Measurements from ENCODE around the gene PRKCZ. TPM values are rescaled to one million over a fixed set of nuclear protein-coding genes. Genes with fewer than 3 reads are reported as not detected.
"Not testable (repeated sequence)": the region's sequence is repeated elsewhere in the genome, so short reads cannot be mapped to it uniquely, and the experiment has no call there.

The PRKCZ gene
- polyA plus RNA-seq, 1 donor = 68.6 TPM

DNA sequence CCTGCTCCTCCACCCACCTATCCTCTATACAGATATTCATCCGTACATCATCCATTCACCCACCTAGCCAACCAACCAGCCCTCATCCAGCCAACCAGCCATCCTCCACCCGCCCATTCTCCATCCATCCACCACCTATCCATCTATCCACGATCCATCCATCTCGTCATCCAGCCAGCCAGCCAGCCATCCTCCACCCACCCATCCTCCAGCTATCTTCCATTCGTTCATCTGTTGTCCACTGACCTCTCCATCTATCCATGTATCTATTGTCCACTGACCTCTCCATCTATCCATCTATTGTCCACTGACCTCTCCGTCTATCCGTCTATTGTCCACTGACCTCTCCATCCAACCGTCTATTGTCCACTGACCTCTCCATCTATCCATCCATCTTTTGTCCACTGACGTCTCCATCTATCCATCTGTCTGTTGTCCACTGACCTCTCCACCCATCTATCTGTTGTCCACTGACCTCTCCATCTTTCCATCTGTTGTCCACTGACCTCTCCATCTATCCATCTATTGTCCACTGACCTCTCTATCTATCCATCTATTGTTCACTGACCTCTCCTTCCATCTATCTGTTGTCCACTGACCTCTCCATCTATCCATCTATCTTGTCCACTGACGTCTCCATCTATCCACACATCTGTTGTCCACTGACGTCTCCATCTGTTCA is 96.8 kb downstream of the PRKCZ start:
- Histone ChIP-seq H3K4me1 (ENCODE audit: control insufficient read depth, insufficient read depth, low read length) (no peaks in the 10 kb centered on the region), H3K9me3 (ENCODE audit: control insufficient read depth, low read depth, low read length) (no peaks in the 10 kb centered on the region), H3K27ac (ENCODE audit: low read length) (no peak overlapping the region), H3K27me3 (ENCODE audit: control insufficient read depth, insufficient read depth, low read length) (no peaks in the 10 kb centered on the region), H3K36me3 (ENCODE audit: control insufficient read depth, insufficient read depth, low read length) (peaks cover 76% of the 10 kb centered on the region), H3K4me3 (ENCODE audit: low read length) (no peak overlapping the region)
- no peak for DNase-seq
- 100% methylated on average over 7 of the region's 11 CpGs for WGBS (ENCODE audit: insufficient coverage, low lambda C conversion rate)

DNA sequence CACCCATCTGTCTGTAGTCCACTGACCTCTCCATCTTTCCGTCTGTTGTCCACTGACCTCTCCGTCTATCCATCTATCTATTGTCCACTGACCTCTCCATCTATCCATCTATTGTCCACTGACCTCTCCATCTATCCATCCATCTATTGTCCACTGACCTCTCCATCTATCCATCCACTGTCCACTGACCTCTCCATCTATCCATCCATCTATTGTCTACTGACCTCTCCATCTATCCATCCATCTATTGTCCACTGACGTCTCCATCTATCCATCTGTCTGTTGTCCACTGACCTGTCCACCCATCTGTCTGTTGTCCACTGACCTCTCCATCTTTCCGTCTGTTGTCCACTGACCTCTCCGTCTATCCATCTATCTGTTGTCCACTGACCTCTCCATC is 97.7 kb downstream of the PRKCZ start:
- peaks cover 74% of the 10 kb centered on the region for H3K36me3 ChIP-seq (ENCODE audit: control insufficient read depth, insufficient read depth, low read length)
- 100% methylated on average over 1 of the region's 5 CpGs for WGBS (ENCODE audit: insufficient coverage, low lambda C conversion rate)
- DNase-seq; H3K4me3 ChIP-seq (ENCODE audit: low read length); H3K27me3 ChIP-seq (ENCODE audit: control insufficient read depth, insufficient read depth, low read length); H3K9me3 ChIP-seq (ENCODE audit: control insufficient read depth, low read depth, low read length); H3K27ac ChIP-seq (ENCODE audit: low read length); H3K4me1 ChIP-seq (ENCODE audit: control insufficient read depth, insufficient read depth, low read length): not testable (repeated sequence)

- H3K9me3 ChIP-seq (ENCODE audit: control insufficient read depth, low read depth, low read length) = no peaks in the 10 kb centered on the region
- no peaks in the 10 kb centered on the region for H3K4me1 ChIP-seq (ENCODE audit: control insufficient read depth, insufficient read depth, low read length)
- H3K27ac ChIP-seq (ENCODE audit: low read length) = no peak overlapping the region
- H3K36me3 ChIP-seq (ENCODE audit: control insufficient read depth, insufficient read depth, low read length) = peaks cover 80% of the 10 kb centered on the region
- no peaks in the 10 kb centered on the region for H3K27me3 ChIP-seq (ENCODE audit: control insufficient read depth, insufficient read depth, low read length)
- DNase-seq = no peak
- WGBS (ENCODE audit: insufficient coverage, low lambda C conversion rate) = no CpG with 5 or more reads among the region's 14 CpGs
- no peak overlapping the region for H3K4me3 ChIP-seq (ENCODE audit: low read length)
These were observed 98.5 kb downstream of the PRKCZ start for GRCh38 chr1:2148691-2149090.

GRCh38 chr1:2150801-2151200 is 100.6 kb downstream of the PRKCZ start:
- no peak overlapping the region for H3K27ac ChIP-seq (ENCODE audit: low read length)
- WGBS (ENCODE audit: insufficient coverage, low lambda C conversion rate) = no CpG with 5 or more reads among the region's 19 CpGs
- H3K4me1 ChIP-seq (ENCODE audit: control insufficient read depth, insufficient read depth, low read length) = no peaks in the 10 kb centered on the region
- H3K27me3 ChIP-seq (ENCODE audit: control insufficient read depth, insufficient read depth, low read length) = no peaks in the 10 kb centered on the region
- no peak overlapping the region for H3K4me3 ChIP-seq (ENCODE audit: low read length)
- H3K9me3 ChIP-seq (ENCODE audit: control insufficient read depth, low read depth, low read length) = no peaks in the 10 kb centered on the region
- peaks cover 71% of the 10 kb centered on the region for H3K36me3 ChIP-seq (ENCODE audit: control insufficient read depth, insufficient read depth, low read length)
- DNase-seq = no peak

DNA sequence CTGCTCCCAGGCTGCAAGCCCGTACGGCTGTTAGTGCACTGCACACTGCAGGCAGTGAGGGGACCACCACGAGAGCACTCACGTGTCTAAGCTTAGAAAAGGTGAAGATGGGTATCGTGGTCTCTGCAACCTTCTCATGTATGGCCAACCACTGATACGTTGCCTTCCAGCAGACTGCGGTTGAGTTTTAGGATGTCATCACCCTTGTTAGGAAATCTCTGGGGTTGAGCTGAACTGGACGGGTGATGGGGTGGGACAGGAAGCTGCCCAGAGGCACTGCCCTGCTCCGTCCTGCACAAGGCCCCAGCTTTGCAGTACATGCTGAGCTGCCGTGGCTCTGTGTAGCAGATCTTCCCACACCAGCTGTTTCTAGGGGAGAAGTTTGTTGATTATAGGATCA is 101.0 kb downstream of the PRKCZ start:
- DNase-seq = no peak
- no CpG with 5 or more reads among the region's 10 CpGs for WGBS (ENCODE audit: insufficient coverage, low lambda C conversion rate)
- H3K27me3 ChIP-seq (ENCODE audit: control insufficient read depth, insufficient read depth, low read length) = no peaks in the 10 kb centered on the region
- no peaks in the 10 kb centered on the region for H3K4me1 ChIP-seq (ENCODE audit: control insufficient read depth, insufficient read depth, low read length)
- H3K36me3 ChIP-seq (ENCODE audit: control insufficient read depth, insufficient read depth, low read length) = peaks cover 71% of the 10 kb centered on the region
- no peak overlapping the region for H3K27ac ChIP-seq (ENCODE audit: low read length)
- H3K4me3 ChIP-seq (ENCODE audit: low read length) = no peak overlapping the region
- no peaks in the 10 kb centered on the region for H3K9me3 ChIP-seq (ENCODE audit: control insufficient read depth, low read depth, low read length)

DNA sequence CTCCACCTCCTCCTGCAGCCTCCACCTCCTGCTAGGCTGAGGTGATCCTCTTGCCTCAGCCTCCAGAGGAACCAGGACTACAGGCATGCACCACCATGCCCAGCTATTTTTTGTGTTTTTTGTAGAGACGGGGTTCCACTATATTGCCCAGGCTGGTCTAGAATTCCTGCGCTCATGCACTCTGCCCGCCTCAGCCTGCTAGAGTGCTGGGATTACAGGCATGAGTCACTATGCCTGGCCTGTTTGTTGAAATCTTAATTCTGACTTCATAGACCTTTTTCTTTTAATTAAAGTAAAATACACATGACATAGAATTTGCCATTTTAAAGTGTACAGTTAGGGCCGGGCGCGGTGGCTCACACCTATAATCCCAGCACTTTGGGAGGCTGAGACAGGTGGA is 101.7 kb downstream of the PRKCZ start:
- no peak overlapping the region for H3K27ac ChIP-seq (ENCODE audit: low read length)

DNA sequence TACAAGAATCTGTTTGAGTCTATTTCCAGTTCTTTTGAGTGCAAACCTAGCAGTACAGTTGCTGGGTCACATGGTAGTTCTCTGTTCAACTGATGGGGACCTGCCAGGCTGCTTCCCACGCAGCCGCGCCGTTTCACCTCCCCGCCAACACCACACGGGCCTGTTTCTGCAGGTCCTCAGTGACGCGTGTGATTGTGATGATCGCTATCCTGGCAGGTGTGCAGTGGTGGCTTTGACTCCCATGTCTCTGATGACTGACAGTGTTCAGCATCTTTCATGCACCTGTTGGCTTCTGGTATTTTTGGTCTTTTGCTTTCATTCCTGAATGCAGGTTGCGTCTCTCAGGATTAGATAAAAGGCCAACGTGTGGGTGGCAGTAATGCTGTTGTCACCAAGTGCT is 102.7 kb downstream of the PRKCZ start:
- H3K36me3 ChIP-seq (ENCODE audit: control insufficient read depth, insufficient read depth, low read length) = peaks cover 68% of the 10 kb centered on the region
- H3K4me1 ChIP-seq (ENCODE audit: control insufficient read depth, insufficient read depth, low read length) = no peaks in the 10 kb centered on the region
- H3K27me3 ChIP-seq (ENCODE audit: control insufficient read depth, insufficient read depth, low read length) = no peaks in the 10 kb centered on the region
- H3K4me3 ChIP-seq (ENCODE audit: low read length) = no peak overlapping the region
- no peaks in the 10 kb centered on the region for H3K9me3 ChIP-seq (ENCODE audit: control insufficient read depth, low read depth, low read length)
- no peak for DNase-seq
- no CpG with 5 or more reads among the region's 11 CpGs for WGBS (ENCODE audit: insufficient coverage, low lambda C conversion rate)
- no peak overlapping the region for H3K27ac ChIP-seq (ENCODE audit: low read length)

More for the DNA sequence above, 101.7 kb downstream of the PRKCZ start:
- Histone ChIP-seq H3K4me1 (ENCODE audit: control insufficient read depth, insufficient read depth, low read length) (no peaks in the 10 kb centered on the region), H3K36me3 (ENCODE audit: control insufficient read depth, insufficient read depth, low read length) (peaks cover 69% of the 10 kb centered on the region), H3K27me3 (ENCODE audit: control insufficient read depth, insufficient read depth, low read length) (no peaks in the 10 kb centered on the region), H3K9me3 (ENCODE audit: control insufficient read depth, low read depth, low read length) (no peaks in the 10 kb centered on the region), H3K4me3 (ENCODE audit: low read length) (no peak overlapping the region)
- DNase-seq = no peak
- no CpG with 5 or more reads among the region's 6 CpGs for WGBS (ENCODE audit: insufficient coverage, low lambda C conversion rate)

GRCh38 chr1:2154022-2154421 is 103.8 kb downstream of the PRKCZ start:
- peaks cover 64% of the 10 kb centered on the region for H3K36me3 ChIP-seq (ENCODE audit: control insufficient read depth, insufficient read depth, low read length)
- no peaks in the 10 kb centered on the region for H3K9me3 ChIP-seq (ENCODE audit: control insufficient read depth, low read depth, low read length)
- H3K27me3 ChIP-seq (ENCODE audit: control insufficient read depth, insufficient read depth, low read length) = no peaks in the 10 kb centered on the region
- 100% methylated on average over 1 of the region's 21 CpGs for WGBS (ENCODE audit: insufficient coverage, low lambda C conversion rate)
- no peak for DNase-seq
- no peaks in the 10 kb centered on the region for H3K4me1 ChIP-seq (ENCODE audit: control insufficient read depth, insufficient read depth, low read length)
- no peak overlapping the region for H3K27ac ChIP-seq (ENCODE audit: low read length)
- H3K4me3 ChIP-seq (ENCODE audit: low read length) = no peak overlapping the region

DNA sequence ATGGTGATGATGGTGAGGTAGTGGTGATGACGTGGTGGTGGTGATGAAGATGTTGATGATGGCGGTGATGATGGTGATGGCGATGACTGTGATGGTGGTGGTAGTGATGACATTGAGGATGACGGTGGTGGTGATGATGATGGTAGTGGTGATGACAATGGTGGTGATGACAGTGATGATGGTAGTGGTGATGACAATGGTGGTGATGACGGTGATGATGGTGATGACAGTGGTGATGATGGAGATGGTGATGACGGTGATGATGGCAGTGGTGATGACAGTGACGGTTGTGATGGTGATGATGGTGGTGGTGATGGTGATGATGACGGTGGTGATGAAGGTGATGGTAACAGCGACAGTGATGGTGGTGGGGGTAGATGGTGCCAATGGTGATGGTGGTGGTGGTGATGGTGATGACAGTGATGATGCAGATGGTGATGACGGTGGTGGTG is 105.0 kb downstream of the PRKCZ start:
- DNase-seq = no peak
- WGBS (ENCODE audit: insufficient coverage, low lambda C conversion rate) = 100% methylated on average over 5 of the region's 10 CpGs
- Histone ChIP-seq H3K27ac (ENCODE audit: low read length) (no peak overlapping the region), H3K9me3 (ENCODE audit: control insufficient read depth, low read depth, low read length) (no peaks in the 10 kb centered on the region), H3K4me3 (ENCODE audit: low read length) (no peak overlapping the region), H3K36me3 (ENCODE audit: control insufficient read depth, insufficient read depth, low read length) (peaks cover 66% of the 10 kb centered on the region), H3K4me1 (ENCODE audit: control insufficient read depth, insufficient read depth, low read length) (no peaks in the 10 kb centered on the region), H3K27me3 (ENCODE audit: control insufficient read depth, insufficient read depth, low read length) (no peaks in the 10 kb centered on the region)

GRCh38 chr1:2155788-2156187 is 105.6 kb downstream of the PRKCZ start:
- Histone ChIP-seq H3K4me3 (ENCODE audit: low read length) (no peak overlapping the region), H3K27ac (ENCODE audit: low read length) (no peak overlapping the region), H3K36me3 (ENCODE audit: control insufficient read depth, insufficient read depth, low read length) (peaks cover 66% of the 10 kb centered on the region), H3K27me3 (ENCODE audit: control insufficient read depth, insufficient read depth, low read length) (no peaks in the 10 kb centered on the region), H3K4me1 (ENCODE audit: control insufficient read depth, insufficient read depth, low read length) (no peaks in the 10 kb centered on the region), H3K9me3 (ENCODE audit: control insufficient read depth, low read depth, low read length) (peaks cover 3% of the 10 kb centered on the region)
- no peak for DNase-seq
- WGBS (ENCODE audit: insufficient coverage, low lambda C conversion rate) = no CpG with 5 or more reads among the region's 6 CpGs

DNA sequence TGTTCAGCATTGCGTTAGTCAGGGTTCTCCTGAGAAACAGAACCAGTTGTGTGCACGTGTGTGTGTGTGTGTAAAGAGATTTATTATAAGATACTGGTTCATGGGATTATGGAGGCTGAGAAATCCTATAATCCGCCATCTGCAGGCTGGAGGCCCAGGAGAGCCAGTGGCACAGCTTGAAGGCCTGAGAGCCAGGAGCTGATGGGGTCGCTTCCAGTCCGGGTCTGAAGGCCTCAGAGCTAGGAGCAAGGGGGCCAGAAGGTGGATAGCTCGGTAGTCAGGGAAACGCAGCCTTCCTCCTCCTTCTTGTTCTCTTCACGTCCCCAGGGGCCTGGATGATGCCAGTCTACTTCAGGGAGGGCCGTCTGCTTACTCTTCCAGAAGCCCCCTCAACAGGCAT is 106.7 kb downstream of the PRKCZ start:
- H3K9me3 ChIP-seq (ENCODE audit: control insufficient read depth, low read depth, low read length) = peaks cover 3% of the 10 kb centered on the region
- no peaks in the 10 kb centered on the region for H3K4me1 ChIP-seq (ENCODE audit: control insufficient read depth, insufficient read depth, low read length)
- H3K36me3 ChIP-seq (ENCODE audit: control insufficient read depth, insufficient read depth, low read length) = peaks cover 67% of the 10 kb centered on the region
- no peak overlapping the region for H3K4me3 ChIP-seq (ENCODE audit: low read length)
- no CpG with 5 or more reads among the region's 9 CpGs for WGBS (ENCODE audit: insufficient coverage, low lambda C conversion rate)
- H3K27ac ChIP-seq (ENCODE audit: low read length) = no peak overlapping the region
- no peak for DNase-seq
- H3K27me3 ChIP-seq (ENCODE audit: control insufficient read depth, insufficient read depth, low read length) = no peaks in the 10 kb centered on the region

All from large intestine (tissue), 3 donors.